LHCN-M2 (cell line): Measurements from ENCODE around the gene FIGN. TPM values are rescaled to one million over a fixed set of nuclear protein-coding genes. Genes with fewer than 3 reads are reported as not detected.

Experiments
- DNase-seq: peaks from one replicate; pipeline ENCODE4 v3.0.0-alpha.2; 2012; ENCODE audit warnings: low read depth
- total RNA-seq: library from RNA; depleted of rRNA; stranded (reverse); fragments of >200 nt; gene quantifications from 2 replicates; pipeline ENCODE4 v1.2.3, GENCODE V29; 2014

FIGN gene
- total RNA-seq, 1 experiment from 2014 or later, result 5.4 TPM

GRCh38 chr2:163736433-163737189 is 803 bp upstream of the FIGN start:
- peak; percentile 60 for DNase-seq

DNA sequence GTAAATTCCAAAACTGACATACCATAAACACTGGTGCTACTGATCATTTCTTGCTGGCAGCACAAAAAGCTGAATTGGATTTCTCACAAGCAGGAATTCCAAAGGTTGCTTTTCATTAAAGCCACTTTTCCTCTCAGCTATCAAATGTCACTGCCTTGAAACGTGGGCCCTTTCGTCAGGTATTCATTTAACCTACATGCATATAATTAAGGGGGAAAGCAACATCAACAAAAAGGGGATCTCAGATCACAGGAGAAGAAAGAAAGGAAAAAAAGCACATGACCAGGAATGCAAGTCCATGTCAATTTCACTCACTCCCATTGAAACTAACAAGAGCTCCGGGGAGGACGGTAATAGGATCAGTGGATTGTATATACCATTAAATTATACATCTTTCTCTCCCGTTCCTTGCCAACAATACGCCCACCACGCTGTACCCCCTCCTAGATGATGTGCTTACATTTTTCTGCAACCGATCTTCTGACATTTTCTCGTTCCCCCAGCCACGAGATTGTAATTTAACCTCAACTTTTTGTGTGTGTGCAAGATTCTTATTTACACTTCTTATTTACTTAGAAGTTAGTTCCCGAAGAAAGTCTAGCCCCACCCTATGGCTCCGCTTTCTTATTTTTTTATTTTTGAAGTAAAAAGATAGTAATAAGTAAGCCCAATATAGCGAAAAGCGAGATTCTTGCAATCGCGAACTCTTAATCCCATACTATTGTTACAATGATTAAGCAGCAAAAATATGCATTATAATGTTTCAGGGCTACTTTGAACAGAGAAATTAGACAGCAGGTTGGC is 725 bp downstream of the FIGN start:
- peak; percentile 48 for DNase-seq

DNA sequence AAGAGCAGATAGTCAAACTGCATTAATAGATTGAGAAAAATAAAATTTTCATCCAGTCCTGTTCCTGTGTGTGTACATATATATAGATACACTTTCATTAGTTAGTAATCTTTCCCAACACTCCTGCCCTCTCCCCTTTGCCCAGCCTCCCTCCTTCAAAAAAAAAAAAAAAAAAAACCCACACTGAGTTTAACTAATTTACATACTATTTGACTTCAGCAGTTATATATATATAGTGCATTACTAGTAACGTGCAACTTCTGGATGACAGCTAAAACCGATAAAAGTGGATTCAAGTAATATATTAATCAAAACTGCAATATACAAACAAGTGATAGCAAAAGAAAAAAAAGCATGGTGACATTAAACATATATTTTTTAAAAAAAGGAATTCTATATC is 1.4 kb downstream of the FIGN start:
- DNase-seq, result peak; percentile 16

DNA sequence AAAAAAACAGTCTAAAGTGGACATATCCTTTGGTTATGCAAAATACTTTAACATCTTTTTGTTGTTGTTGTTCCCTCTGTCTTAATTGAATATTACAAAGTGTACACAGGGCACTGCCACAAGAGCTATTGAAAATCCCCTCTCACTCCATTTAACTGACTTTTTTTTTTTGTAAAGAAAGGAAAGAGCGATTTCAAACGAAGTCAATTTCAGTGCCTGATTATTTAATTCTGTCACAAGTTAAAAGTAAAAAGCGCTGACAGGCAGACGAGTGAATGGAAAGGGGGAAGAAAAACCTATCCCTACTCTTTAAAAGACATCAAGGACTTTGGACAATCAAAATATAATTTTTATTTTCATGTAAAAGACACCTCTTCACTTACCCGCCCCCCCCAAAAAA is 1.9 kb downstream of the FIGN start:
- peak; percentile 6 for DNase-seq

DNA sequence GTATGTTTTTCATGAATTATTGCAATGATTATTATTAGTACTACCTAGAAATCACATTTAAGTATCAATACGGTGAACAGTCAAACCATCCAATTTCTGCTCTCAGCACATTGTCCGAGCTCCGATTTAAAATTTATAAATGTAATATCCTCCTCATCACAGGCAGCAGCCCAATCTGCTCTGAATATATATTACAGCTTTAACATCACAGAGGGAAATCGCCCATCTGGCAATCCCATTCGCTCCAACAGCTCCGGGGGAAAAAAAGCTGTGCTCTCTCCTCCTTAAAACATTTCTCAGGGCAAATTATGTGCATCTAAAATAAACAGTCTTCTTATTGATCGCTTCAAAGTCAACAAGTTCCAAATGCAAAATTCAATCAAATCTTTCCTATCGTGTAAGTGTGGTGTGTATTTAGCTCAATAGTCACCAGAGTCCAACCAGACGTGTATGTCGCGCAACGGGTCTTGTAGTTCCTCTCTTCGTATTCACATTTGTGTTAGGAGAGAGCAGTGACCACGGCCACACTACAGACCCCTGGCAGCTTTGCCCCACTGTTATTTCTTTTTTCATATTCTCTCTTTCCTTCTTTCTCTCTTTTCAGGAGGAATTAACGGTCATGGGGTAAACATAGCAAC is 2.4 kb downstream of the FIGN start:
- peak; percentile 55 for DNase-seq

DNA sequence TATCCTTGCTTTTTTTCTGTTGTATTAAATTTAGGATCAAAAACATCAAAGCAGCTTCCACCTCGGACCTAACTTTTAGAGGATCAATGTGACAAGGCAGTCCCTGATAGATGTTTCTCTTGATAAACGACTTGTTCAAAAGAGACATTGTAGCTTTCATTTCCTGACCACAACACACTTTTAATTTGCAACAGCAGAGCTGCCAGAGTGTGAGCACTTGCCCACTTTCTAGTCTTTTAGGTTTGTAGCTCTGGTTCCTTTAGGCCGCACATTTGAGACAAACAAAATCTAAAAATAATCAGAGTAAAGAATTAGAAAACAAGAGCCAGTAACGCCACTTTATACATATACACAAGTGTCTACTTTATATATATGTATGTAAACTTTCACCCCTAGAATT is 3.1 kb downstream of the FIGN start:
- peak; percentile 58 for DNase-seq

DNA sequence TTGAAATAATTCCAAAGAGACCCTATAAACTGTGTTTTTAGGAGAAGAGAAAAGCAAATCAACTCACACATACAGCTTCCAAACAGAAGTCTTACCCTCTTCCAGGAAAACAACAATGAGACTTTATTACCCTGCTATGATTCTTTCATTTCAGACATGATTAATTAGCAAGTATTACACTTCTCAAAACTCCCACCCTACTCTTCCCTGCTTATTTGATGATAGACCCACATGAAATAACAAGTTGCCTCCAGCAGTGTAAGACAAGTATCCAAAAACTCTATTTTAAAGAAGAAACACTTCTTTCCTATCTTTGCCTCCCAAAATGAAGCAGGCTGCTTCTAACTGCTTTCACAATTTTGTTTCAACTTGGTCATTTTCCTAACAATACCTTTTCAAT is 4.1 kb downstream of the FIGN start:
- DNase-seq, result peak; percentile 14

DNA sequence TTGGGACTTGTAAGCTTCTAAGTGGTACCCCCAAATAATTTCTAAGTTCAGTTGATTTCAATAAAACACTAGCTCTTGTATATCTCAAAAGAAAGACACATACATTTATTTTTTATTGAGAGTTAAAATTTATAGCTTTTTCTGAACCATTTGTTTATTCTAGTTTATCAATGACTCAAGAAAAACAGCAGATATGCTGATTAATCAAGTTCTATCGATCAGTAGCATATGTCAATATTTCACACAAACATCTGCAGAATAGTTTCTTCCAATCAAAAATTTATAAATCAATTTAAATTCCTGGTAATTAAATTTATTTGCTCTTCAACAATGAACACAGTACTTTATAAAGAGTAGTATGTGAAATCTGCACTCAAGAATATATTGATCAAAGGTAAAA is 5.3 kb downstream of the FIGN start:
- DNase-seq, result no peak

DNA sequence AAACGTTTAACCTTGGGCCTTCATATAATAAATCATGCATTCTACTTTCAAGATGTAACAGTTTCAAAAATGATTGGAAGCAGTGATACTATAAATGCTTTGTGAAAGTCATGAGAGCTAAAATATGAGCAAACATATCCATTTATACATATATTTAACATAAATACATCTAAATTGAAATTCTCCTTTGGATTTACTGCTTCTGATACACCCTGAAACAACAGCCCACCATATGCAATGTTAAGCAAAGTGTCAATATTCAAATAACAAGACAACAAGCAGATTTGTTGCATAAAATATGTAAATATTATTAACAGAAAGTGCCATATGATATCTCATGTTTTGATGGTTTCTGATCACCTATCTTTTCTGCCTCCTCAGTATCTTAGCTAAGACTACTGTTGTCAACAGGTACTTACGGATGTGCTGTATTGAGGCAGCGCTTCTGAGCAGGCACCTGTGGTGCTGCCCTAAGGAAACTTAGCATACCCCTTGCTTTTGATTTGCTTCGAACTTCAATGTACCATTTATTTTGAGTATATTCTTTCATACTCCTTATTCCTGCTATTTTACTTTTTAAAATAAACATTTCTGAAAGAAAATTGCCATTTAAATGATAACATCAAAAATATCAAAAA is 6.1 kb downstream of the FIGN start:
- DNase-seq, result no peak

DNA sequence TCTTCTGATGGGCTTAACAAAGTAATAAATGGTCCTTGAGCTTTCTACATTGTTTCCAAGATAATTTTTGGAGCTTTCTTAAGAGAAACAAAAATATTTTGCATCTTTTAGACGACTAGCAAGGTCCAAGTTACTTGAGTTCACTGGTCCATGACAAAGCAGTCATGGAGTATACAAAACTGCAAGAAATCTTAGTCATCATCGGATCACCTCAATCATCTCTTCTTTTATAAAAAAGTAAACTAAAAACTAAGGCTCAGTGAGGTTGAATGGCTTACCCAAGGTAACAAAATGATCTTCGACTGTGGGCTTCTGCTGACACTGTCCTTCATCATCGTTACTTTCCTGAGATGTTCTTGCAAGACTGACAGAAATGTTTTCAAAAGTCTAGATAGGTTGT is 11.9 kb downstream of the FIGN start:
- DNase-seq, result no peak

DNA sequence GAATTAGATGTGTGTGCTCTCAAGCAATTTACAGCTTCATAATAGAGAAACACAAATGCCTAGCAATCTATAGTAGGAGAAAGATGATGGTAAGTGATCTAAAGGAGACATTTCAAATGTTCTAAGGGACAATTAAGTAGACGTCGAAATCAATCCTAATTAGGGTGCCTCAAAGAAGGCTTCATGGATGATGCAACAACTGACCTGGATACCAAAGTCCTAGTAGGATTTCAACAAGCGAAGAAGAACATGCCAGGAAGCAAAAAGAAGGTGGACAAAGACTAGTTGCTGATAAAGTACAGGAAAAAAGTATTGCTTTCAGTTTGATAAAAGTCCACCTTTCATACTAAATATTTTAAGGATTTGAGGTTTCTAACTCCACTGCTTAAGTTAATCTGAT is 12.5 kb downstream of the FIGN start:
- no peak for DNase-seq

- DNase-seq, result no peak
These were observed 16.5 kb downstream of the FIGN start for GRCh38 chr2:163719331-163719730.

DNA sequence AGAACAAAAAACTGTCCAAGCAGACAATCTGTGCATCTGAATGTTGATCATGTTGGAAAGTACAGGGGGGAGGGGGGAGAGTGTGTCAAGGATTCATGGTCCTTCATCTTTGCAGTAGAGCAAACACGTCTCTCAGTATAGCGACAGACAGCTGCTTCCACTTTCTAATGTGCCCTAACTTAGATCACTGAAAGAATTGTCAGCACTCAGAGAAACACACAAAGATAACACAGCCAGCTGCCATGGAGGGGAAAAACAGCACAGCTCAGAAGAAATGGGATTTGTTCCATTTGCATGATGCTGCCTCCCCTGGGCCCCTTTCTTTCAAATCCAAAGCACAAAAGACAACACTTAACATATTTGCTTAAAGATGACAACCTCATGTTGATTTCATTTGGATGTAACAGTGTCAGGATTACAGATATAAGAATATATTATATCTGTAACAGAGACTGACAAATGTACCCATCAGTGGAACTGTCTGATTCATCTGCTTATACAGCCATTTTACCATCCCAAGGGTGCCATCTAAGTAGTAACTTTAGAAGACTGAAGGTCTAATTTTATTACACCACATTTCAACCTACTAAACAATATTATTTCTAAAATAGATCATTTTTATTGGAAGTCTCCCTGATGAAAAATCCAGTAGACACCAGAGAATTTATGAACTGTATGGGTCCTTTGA is 17.7 kb downstream of the FIGN start:
- peak; percentile 72 for DNase-seq

- DNase-seq, result no peak
These were observed 18.3 kb downstream of the FIGN start for GRCh38 chr2:163717515-163717914.

- DNase-seq, result no peak
These were observed 19.7 kb downstream of the FIGN start for GRCh38 chr2:163716101-163716500.

DNA sequence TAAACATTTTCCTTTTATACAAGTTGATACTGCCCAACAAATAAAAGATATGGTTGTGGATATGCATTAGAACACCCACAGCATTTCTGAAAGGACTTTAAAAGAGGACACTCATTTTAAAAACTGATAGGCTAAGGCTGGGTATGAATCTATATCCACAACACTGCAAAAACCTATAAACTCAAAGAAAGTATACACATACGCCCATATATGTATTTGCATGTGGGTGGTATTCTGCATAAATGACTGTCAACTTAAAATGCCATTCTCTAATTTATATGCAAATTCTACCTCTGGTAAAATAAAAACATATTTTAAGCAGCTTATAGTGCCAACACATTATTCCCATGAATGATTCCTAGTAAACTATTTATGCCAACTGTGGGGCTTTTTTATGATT is 20.1 kb downstream of the FIGN start:
- DNase-seq, result no peak

- no peak for DNase-seq
These were observed 20.6 kb downstream of the FIGN start for GRCh38 chr2:163715199-163715598.

DNA sequence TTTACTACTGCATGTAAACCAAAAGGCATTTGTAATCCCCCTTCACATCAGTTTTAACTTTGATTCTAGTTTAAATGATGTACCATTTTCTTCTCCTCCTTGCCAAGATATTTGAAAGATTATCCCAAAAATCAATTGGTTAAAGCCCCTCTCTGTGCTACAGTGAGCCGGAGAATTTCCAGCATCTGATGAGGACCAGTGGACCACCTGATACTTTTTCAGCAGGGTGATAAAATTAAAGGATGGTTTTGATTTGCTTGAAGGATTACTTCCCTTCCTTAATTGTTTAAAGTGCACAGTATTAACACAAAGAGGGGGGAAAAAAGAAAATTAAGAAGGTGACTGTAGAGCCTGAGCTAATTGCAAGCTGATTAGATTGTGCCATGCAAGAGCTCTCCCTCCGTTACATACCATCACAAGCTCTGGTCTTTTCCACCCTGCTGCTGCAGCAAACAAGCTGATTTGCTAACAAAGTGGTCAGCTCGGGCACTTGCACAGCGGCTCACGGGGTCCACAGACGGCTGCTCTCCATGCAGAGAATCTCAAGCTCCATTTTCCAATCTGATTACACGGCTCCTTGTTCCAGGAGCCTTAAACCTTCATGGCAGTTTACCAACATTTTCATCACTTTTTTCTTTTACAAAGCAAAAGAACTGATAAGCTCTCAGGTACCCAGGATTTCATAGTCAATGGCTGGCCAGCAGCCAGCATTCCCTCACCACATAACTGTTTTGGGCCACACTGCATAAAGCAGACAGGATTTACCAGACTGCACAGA is 22.1 kb downstream of the FIGN start:
- no peak for DNase-seq

- no peak for DNase-seq
These were observed 24.1 kb downstream of the FIGN start for GRCh38 chr2:163711699-163712098.

- DNase-seq, result no peak
These were observed 24.6 kb downstream of the FIGN start for GRCh38 chr2:163711258-163711657.

- DNase-seq, result no peak
These were observed 26.5 kb downstream of the FIGN start for GRCh38 chr2:163709270-163709669.
